Rectal smooth muscle tissue (tissue), 1 donor: ENCODE results near the gene ERP27.

Experiments used
- H3K27ac ChIP-seq: one replicate; pipeline ENCODE4 v1.7.0; 2013; ENCODE audit warnings: low read depth, low read length, inconsistent platforms
- H3K27me3 ChIP-seq: one replicate; pipeline ENCODE4 v1.7.0; 2013; ENCODE audit warnings: low read length; ENCODE audit not compliant: control insufficient read depth, insufficient read depth
- H3K36me3 ChIP-seq: one replicate; pipeline ENCODE4 v1.7.0; 2013; ENCODE audit warnings: low read length; ENCODE audit not compliant: control insufficient read depth, insufficient read depth
- H3K4me1 ChIP-seq: one replicate; pipeline ENCODE4 v1.7.0; 2013; ENCODE audit warnings: low read length; ENCODE audit not compliant: control insufficient read depth, insufficient read depth
- H3K4me3 ChIP-seq: one replicate; pipeline ENCODE4 v1.7.0; 2013; ENCODE audit warnings: low read length
- H3K9ac ChIP-seq: one replicate; pipeline ENCODE4 v1.7.0; 2013; ENCODE audit warnings: low read length

Gene ERP27

GRCh38 chr12:14958361-14959125, 20.2 kb upstream of the ERP27 start:
- Histone ChIP-seq H3K4me1 (peaks cover 2% of the 10 kb centered on the region), H3K36me3 (no peaks in the 10 kb centered on the region), H3K27me3 (no peaks in the 10 kb centered on the region), H3K9ac (no peak overlapping the region), H3K4me3 (peak overlapping the region; percentile 34), H3K27ac (no peak overlapping the region)

DNA sequence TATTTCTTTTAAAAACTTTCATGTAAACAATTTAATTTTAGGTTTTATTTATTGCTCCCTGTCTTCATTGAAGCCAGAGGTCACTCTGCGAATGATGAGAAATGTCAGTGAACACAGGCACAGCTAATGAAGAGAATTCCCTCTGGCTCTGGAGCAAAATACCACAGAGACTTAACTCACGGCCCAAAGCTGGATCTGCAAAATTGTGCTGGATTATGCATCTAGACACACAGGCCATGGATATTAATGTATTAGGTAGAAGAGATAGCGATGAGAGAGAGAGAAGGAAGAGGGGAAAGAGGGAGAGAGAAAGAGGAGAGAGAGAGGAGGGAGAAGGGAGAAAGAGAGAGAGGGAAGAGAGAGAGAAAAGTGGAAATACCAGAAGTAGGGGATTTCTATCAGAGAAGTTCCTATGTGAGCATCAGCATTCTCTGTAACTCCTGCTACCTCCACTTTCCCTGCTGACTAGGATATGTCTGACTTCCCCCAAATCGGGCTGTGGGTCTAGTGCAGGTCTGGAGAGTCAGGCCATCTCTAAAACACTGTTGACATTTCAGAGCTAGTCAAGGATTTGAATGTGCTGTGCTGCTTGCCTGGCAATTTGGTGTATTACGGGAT, 19.3 kb upstream of the ERP27 start:
- Histone ChIP-seq H3K9ac (no peak overlapping the region), H3K27ac (peak overlapping the region; percentile 40), H3K27me3 (no peaks in the 10 kb centered on the region), H3K4me1 (peaks cover 5% of the 10 kb centered on the region), H3K36me3 (no peaks in the 10 kb centered on the region), H3K4me3 (peak overlapping the region; percentile 34)

- Histone ChIP-seq H3K36me3 (no peaks in the 10 kb centered on the region), H3K4me3 (no peak overlapping the region), H3K27ac (no peak overlapping the region), H3K27me3 (no peaks in the 10 kb centered on the region), H3K9ac (no peak overlapping the region), H3K4me1 (peaks cover 8% of the 10 kb centered on the region)
These were observed 18.6 kb upstream of the ERP27 start for GRCh38 chr12:14956905-14957304.

- Histone ChIP-seq H3K27ac (no peak overlapping the region), H3K4me3 (no peak overlapping the region), H3K36me3 (no peaks in the 10 kb centered on the region), H3K4me1 (peaks cover 11% of the 10 kb centered on the region), H3K27me3 (no peaks in the 10 kb centered on the region), H3K9ac (no peak overlapping the region)
These were observed 17.9 kb upstream of the ERP27 start for GRCh38 chr12:14956024-14956891.

- H3K4me1 ChIP-seq, result peaks cover 15% of the 10 kb centered on the region
- no peak overlapping the region for H3K4me3 ChIP-seq
- no peaks in the 10 kb centered on the region for H3K36me3 ChIP-seq
- no peaks in the 10 kb centered on the region for H3K27me3 ChIP-seq
- no peak overlapping the region for H3K27ac ChIP-seq
- no peak overlapping the region for H3K9ac ChIP-seq
These were observed 15.9 kb upstream of the ERP27 start for GRCh38 chr12:14954269-14954668.

DNA sequence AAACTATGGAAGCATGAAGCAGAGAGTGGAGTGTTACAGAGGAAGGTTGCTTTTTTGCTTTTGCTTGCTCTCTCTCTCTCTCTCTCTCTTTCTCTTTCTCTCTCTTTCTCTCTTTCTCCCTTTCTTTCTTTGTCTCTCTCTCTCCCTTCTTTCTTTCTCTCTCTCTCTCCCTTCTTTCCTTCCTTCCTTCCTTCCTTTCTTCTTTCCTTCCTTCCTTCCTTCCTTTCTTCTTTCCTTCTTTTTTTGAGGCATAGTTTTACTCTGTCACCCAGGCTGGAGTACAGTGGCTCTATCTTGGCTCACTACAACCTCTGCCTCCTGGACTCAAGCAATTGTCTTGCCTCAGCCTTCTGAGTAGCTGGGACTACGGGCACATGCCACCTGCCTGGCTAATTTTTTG, 15.4 kb upstream of the ERP27 start:
- H3K4me1 ChIP-seq, result peaks cover 20% of the 10 kb centered on the region
- H3K9ac ChIP-seq, result no peak overlapping the region
- no peaks in the 10 kb centered on the region for H3K27me3 ChIP-seq
- H3K27ac ChIP-seq, result no peak overlapping the region
- no peaks in the 10 kb centered on the region for H3K36me3 ChIP-seq
- no peak overlapping the region for H3K4me3 ChIP-seq

- no peak overlapping the region for H3K9ac ChIP-seq
- no peaks in the 10 kb centered on the region for H3K27me3 ChIP-seq
- no peaks in the 10 kb centered on the region for H3K36me3 ChIP-seq
- peaks cover 18% of the 10 kb centered on the region for H3K4me1 ChIP-seq
- peak overlapping the region; percentile 16 for H3K27ac ChIP-seq
- H3K4me3 ChIP-seq, result no peak overlapping the region
These were observed 14.1 kb upstream of the ERP27 start for GRCh38 chr12:14952299-14952921.

GRCh38 chr12:14951851-14952250, 13.5 kb upstream of the ERP27 start:
- Histone ChIP-seq H3K27ac (peak overlapping the region; percentile 25), H3K9ac (no peak overlapping the region), H3K36me3 (no peaks in the 10 kb centered on the region), H3K4me1 (peaks cover 18% of the 10 kb centered on the region), H3K27me3 (no peaks in the 10 kb centered on the region), H3K4me3 (no peak overlapping the region)

GRCh38 chr12:14950982-14951746, 12.8 kb upstream of the ERP27 start:
- Histone ChIP-seq H3K36me3 (no peaks in the 10 kb centered on the region), H3K4me1 (peaks cover 18% of the 10 kb centered on the region), H3K27ac (no peak overlapping the region), H3K4me3 (no peak overlapping the region), H3K27me3 (no peaks in the 10 kb centered on the region), H3K9ac (no peak overlapping the region)

DNA sequence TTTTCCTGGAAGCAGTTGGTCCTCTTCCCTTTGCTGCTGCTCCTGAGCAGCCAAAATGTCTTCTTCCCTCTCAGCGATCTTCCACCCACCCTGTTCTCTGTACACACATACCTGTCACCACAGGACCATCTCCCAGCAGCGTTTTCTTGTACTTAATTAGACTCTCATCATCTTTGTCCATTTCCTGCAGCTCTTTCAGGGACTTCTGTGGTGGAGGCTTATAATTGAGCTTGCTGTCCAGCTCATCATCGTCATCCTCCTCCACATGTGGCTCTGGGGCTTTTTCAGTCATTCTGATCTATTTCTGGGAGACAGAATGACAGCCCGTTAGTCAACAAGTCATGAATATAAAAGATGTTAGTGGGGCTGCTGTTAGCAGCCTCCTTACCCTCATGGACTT, 12.1 kb upstream of the ERP27 start:
- Histone ChIP-seq H3K4me3 (no peak overlapping the region), H3K36me3 (no peaks in the 10 kb centered on the region), H3K27me3 (no peaks in the 10 kb centered on the region), H3K4me1 (peaks cover 18% of the 10 kb centered on the region), H3K27ac (no peak overlapping the region), H3K9ac (no peak overlapping the region)

DNA sequence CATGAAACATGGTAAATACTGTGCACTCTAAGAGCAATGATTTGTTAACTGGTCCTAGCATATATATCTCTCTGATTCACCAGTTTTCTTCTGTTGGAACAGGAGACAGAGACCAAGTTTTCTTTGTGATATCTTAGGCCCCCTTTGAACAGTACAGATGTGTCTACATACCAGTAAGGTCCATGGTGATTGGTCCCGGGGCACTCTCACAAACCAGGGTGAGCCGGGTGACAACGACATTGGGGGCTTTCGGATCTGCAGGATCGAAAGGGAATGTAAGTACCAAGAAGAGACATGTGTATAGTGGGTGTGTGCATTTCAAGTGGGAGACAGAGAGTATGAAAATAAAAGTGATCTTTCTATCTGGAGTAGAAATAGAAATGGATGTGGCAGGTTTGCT, 11.3 kb upstream of the ERP27 start:
- Histone ChIP-seq H3K27me3 (no peaks in the 10 kb centered on the region), H3K4me3 (no peak overlapping the region), H3K4me1 (peaks cover 18% of the 10 kb centered on the region), H3K36me3 (no peaks in the 10 kb centered on the region), H3K27ac (no peak overlapping the region), H3K9ac (no peak overlapping the region)
